Fibroblast of lung (primary cell): Measurements from ENCODE around the gene NINJ2.
"Not testable (repeated sequence)": the region's sequence is repeated elsewhere in the genome, so short reads cannot be mapped to it uniquely, and the experiment has no call there.

Source experiments
- EZH2 ChIP-seq: IDR thresholded peaks from 2 replicates; pipeline ENCODE4 v1.5.1; 2012; ENCODE audit warnings: low read length, control low read depth, mild to moderate bottlenecking; ENCODE audit errors: missing control alignments
- TF ChIP-seq, protein P1 (sequence below), 2 donors: IDR thresholded peaks in 1 of 2; conservative IDR thresholded peaks in 1 of 2; 1 replicate in 1 of 2; 2 replicates in 1 of 2; pipeline ENCODE4 v1.5.1; 2011 to 2012; ENCODE audit warnings: low read length in 2 of 2, control low read depth in 1 of 2, inconsistent platforms in 1 of 2, low read depth in 1 of 2, mild to moderate bottlenecking in 1 of 2

DNA sequence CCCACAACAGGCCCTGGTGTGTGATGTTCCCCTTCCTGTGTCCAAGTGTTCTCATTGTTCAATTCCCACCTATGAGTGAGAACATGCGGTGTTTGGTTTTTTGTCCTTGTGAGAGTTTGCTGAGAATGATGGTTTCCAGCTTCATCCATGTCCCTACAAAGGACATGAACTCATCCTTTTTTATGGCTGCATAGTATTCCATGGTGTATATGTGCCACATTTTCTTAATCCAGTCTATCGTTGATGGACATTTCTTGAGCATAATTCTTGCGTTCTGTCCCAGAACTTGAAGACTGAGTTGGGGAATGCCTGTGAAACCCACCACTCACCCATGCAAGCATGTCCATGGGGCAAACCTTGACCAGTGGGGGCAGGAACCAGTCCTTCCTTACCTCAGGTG lies 44.8 kb upstream of the NINJ2 start:
- TF ChIP-seq, protein P1, sequence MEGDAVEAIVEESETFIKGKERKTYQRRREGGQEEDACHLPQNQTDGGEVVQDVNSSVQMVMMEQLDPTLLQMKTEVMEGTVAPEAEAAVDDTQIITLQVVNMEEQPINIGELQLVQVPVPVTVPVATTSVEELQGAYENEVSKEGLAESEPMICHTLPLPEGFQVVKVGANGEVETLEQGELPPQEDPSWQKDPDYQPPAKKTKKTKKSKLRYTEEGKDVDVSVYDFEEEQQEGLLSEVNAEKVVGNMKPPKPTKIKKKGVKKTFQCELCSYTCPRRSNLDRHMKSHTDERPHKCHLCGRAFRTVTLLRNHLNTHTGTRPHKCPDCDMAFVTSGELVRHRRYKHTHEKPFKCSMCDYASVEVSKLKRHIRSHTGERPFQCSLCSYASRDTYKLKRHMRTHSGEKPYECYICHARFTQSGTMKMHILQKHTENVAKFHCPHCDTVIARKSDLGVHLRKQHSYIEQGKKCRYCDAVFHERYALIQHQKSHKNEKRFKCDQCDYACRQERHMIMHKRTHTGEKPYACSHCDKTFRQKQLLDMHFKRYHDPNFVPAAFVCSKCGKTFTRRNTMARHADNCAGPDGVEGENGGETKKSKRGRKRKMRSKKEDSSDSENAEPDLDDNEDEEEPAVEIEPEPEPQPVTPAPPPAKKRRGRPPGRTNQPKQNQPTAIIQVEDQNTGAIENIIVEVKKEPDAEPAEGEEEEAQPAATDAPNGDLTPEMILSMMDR (conservative IDR thresholded peaks at IDR 0.05 in 1 of 2, IDR thresholded peaks at IDR 0.05 in 1 of 2; ENCODE audit: low read depth in 1 of 2, low read length in 2 of 2): not testable (repeated sequence)
- not testable (repeated sequence) for TF ChIP-seq EZH2
